Astrocyte (in vitro differentiated cells and primary cell): ENCODE results near the gene VPS13C.

ENCODE experiments used
- CTCF ChIP-seq: IDR thresholded peaks from 2 replicates; pipeline ENCODE4 v1.5.1; 2011; ENCODE audit warnings: low read depth, mild to moderate bottlenecking, inconsistent platforms, low read length, moderate library complexity; ENCODE audit not compliant: insufficient read depth
- EZH2 ChIP-seq: IDR thresholded peaks from 2 replicates; pipeline ENCODE4 v1.6.1; 2012; ENCODE audit warnings: mild to moderate bottlenecking, low read length, inconsistent platforms; ENCODE audit not compliant: insufficient read depth

- TF ChIP-seq CTCF (no peak), EZH2 (no peak)
Measured at GRCh38 chr15:61809216-61809615, 251.0 kb downstream of the VPS13C start.
